ENCODE results near the gene GIGYF2.

Gene GIGYF2

DNA sequence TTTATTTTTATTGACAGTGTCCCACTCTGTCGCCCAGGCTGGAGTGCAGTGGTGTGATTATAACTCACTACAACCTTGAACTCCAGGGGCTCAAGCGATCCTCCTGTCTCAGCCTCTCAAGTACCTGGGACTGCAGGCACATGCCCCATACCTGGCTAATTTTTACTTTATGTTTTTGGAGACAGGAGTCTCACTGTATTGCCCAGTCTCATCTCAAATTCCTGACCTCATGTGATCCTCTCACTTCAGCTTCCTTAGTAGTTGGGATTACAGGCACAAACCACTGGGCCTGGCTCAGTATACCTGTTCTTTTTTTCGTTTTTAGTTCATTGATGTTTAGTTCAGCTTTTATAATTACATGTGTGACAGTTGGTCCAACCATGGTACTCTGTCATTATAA lies 132.9 kb downstream of the GIGYF2 start:
- TF ChIP-seq CSDC2 (CRISPR knock-in tag; IDR thresholded peaks at IDR 0.05) (no peak), TOX (CRISPR knock-in tag; IDR thresholded peaks at IDR 0.05; ENCODE audit: borderline replicate concordance) (no peak), TCF4 (CRISPR knock-in tag; IDR thresholded peaks at IDR 0.05; ENCODE audit: borderline replicate concordance) (no peak), PPARA (CRISPR knock-in tag; IDR thresholded peaks at IDR 0.05; ENCODE audit: borderline replicate concordance) (no peak), OSR1 (CRISPR knock-in tag; IDR thresholded peaks at IDR 0.05) (no peak), ZNF565 (CRISPR knock-in tag; conservative IDR thresholded peaks at IDR 0.05; ENCODE audit: low read depth) (no peak), BACH2 (CRISPR knock-in tag; IDR thresholded peaks at IDR 0.05; ENCODE audit: borderline replicate concordance) (no peak), ARNTL (CRISPR knock-in tag; IDR thresholded peaks at IDR 0.05; ENCODE audit: borderline replicate concordance, low read depth) (no peak), ZFP30 (CRISPR knock-in tag; IDR thresholded peaks at IDR 0.05) (no peak), ESRRG (CRISPR knock-in tag; IDR thresholded peaks at IDR 0.05) (no peak), RARB (CRISPR knock-in tag; IDR thresholded peaks at IDR 0.05) (no peak), SNAI2 (CRISPR knock-in tag; IDR thresholded peaks at IDR 0.05) (no peak), ZFP3 (CRISPR knock-in tag; IDR thresholded peaks at IDR 0.05) (no peak), ZNF8 (CRISPR knock-in tag; IDR thresholded peaks at IDR 0.05) (no peak), ZC3H10 (CRISPR knock-in tag; IDR thresholded peaks at IDR 0.05) (no peak)
- TF ChIP-seq, protein P1, sequence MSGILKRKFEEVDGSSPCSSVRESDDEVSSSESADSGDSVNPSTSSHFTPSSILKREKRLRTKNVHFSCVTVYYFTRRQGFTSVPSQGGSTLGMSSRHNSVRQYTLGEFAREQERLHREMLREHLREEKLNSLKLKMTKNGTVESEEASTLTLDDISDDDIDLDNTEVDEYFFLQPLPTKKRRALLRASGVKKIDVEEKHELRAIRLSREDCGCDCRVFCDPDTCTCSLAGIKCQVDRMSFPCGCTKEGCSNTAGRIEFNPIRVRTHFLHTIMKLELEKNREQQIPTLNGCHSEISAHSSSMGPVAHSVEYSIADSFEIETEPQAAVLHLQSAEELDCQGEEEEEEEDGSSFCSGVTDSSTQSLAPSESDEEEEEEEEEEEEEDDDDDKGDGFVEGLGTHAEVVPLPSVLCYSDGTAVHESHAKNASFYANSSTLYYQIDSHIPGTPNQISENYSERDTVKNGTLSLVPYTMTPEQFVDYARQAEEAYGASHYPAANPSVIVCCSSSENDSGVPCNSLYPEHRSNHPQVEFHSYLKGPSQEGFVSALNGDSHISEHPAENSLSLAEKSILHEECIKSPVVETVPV (CRISPR knock-in tag; IDR thresholded peaks at IDR 0.05) = no peak
- TF ChIP-seq, protein P2, sequence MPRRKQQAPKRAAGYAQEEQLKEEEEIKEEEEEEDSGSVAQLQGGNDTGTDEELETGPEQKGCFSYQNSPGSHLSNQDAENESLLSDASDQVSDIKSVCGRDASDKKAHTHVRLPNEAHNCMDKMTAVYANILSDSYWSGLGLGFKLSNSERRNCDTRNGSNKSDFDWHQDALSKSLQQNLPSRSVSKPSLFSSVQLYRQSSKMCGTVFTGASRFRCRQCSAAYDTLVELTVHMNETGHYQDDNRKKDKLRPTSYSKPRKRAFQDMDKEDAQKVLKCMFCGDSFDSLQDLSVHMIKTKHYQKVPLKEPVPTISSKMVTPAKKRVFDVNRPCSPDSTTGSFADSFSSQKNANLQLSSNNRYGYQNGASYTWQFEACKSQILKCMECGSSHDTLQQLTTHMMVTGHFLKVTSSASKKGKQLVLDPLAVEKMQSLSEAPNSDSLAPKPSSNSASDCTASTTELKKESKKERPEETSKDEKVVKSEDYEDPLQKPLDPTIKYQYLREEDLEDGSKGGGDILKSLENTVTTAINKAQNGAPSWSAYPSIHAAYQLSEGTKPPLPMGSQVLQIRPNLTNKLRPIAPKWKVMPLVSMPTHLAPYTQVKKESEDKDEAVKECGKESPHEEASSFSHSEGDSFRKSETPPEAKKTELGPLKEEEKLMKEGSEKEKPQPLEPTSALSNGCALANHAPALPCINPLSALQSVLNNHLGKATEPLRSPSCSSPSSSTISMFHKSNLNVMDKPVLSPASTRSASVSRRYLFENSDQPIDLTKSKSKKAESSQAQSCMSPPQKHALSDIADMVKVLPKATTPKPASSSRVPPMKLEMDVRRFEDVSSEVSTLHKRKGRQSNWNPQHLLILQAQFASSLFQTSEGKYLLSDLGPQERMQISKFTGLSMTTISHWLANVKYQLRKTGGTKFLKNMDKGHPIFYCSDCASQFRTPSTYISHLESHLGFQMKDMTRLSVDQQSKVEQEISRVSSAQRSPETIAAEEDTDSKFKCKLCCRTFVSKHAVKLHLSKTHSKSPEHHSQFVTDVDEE (CRISPR knock-in tag; IDR thresholded peaks at IDR 0.05) = no peak
- TF ChIP-seq, protein P3, sequence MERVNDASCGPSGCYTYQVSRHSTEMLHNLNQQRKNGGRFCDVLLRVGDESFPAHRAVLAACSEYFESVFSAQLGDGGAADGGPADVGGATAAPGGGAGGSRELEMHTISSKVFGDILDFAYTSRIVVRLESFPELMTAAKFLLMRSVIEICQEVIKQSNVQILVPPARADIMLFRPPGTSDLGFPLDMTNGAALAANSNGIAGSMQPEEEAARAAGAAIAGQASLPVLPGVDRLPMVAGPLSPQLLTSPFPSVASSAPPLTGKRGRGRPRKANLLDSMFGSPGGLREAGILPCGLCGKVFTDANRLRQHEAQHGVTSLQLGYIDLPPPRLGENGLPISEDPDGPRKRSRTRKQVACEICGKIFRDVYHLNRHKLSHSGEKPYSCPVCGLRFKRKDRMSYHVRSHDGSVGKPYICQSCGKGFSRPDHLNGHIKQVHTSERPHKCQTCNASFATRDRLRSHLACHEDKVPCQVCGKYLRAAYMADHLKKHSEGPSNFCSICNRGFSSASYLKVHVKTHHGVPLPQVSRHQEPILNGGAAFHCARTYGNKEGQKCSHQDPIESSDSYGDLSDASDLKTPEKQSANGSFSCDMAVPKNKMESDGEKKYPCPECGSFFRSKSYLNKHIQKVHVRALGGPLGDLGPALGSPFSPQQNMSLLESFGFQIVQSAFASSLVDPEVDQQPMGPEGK (CRISPR knock-in tag; IDR thresholded peaks at IDR 0.05; ENCODE audit: borderline replicate concordance) = no peak
- TF ChIP-seq, protein P4, sequence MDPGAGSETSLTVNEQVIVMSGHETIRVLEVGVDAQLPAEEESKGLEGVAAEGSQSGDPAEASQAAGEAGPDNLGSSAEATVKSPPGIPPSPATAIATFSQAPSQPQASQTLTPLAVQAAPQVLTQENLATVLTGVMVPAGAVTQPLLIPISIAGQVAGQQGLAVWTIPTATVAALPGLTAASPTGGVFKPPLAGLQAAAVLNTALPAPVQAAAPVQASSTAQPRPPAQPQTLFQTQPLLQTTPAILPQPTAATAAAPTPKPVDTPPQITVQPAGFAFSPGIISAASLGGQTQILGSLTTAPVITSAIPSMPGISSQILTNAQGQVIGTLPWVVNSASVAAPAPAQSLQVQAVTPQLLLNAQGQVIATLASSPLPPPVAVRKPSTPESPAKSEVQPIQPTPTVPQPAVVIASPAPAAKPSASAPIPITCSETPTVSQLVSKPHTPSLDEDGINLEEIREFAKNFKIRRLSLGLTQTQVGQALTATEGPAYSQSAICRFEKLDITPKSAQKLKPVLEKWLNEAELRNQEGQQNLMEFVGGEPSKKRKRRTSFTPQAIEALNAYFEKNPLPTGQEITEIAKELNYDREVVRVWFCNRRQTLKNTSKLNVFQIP (CRISPR knock-in tag; IDR thresholded peaks at IDR 0.05; ENCODE audit: borderline replicate concordance, low read depth) = no peak
- ATAC-seq = no peak

DNA sequence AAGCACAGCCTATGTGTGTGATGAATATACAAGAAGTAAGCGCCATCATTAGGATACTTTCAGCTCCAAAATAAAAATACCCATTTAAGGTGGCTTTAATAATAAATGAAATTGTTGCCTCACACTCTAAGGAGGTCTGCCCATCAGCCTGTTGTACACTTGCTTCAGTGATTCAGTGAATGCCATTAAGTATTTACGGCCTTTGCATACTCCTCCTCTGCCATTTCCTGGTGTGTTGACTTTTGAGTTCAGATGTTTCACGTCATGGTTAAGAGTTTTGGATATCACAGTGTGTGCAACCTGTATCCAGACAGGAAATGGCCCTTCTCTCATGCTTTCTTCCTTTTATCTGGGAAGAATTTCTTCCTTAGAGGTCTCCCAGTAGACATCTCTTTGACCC lies 134.4 kb downstream of the GIGYF2 start:
- TF ChIP-seq, protein P2 (CRISPR knock-in tag; IDR thresholded peaks at IDR 0.05) = no peak
- TF ChIP-seq BACH2 (CRISPR knock-in tag; IDR thresholded peaks at IDR 0.05; ENCODE audit: borderline replicate concordance) (no peak), ZNF70 (CRISPR knock-in tag; IDR thresholded peaks at IDR 0.05) (no peak), ZNF565 (CRISPR knock-in tag; conservative IDR thresholded peaks at IDR 0.05; ENCODE audit: low read depth) (no peak), ZNF8 (CRISPR knock-in tag; IDR thresholded peaks at IDR 0.05) (no peak), TOX (CRISPR knock-in tag; IDR thresholded peaks at IDR 0.05; ENCODE audit: borderline replicate concordance) (no peak), OSR1 (CRISPR knock-in tag; IDR thresholded peaks at IDR 0.05) (no peak), GLIS3 (CRISPR knock-in tag; IDR thresholded peaks at IDR 0.05) (no peak), ZFP3 (CRISPR knock-in tag; IDR thresholded peaks at IDR 0.05) (no peak)
- TF ChIP-seq, protein P4 (CRISPR knock-in tag; IDR thresholded peaks at IDR 0.05; ENCODE audit: borderline replicate concordance, low read depth) = no peak
- TF ChIP-seq, protein P1 (CRISPR knock-in tag; IDR thresholded peaks at IDR 0.05) = no peak
- no peak for ATAC-seq

Measured in SK-N-SH treated with all-trans-retinoic acid at 6 μM for 48 hours (cell line).